ENCODE results near the gene SNURF.
"Not testable (repeated sequence)": the region's sequence is repeated elsewhere in the genome, so short reads cannot be mapped to it uniquely, and the experiment has no call there.

Gene SNURF, protein sequence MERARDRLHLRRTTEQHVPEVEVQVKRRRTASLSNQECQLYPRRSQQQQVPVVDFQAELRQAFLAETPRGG

GRCh38 chr15:24954783-24955530 is at the start of gene SNURF, which contains the start of gene SNRPN:
TSS of gene SNURF (plus strand) at chr15:24954987. CDS start at chr15:24955049, 62 bp downstream.
TSS of gene SNRPN (plus strand) at chr15:24954987. CDS start at chr15:24974454, 19,467 bp downstream.
- DNase-seq (ENCODE audit: low spot score), result peak; percentile 42

DNA sequence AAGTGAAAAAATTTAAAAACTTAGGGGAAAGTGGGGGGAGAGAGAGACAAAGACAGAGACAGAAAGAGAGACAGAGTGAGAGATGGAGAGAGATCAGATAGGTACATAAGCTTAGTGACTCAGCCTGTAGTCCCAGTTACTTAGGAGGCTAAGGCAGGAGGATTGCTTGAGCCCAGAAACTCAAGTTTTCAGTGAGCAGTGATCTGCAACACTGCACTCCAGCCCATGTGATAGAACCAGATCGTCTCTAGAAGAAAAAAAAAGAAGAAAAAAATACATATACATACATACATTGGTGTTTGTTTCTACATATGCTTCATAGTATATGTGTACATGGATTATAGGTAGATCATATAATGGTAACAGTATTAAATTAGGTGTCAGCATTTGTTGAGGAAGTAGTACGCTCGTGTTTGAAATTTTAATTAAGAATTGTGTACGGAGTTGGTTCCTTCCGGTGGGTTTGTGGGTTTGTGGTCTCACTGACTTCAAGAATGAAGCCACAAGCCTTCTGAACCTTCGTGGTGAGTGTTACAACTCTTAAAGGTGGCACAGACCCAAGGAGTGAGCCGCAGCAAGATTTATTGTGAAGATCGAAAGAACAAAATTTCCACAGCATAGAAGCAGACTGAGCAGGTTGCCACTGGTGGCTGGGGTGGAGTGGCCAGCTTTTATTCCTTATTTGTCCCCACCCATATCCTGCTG is 38.3 kb upstream of the SNURF start:
- no peak for DNase-seq (ENCODE audit: low spot score)

- no peak for DNase-seq (ENCODE audit: low spot score)
These were observed 37.4 kb upstream of the SNURF start for GRCh38 chr15:24917431-24917830.

- no peak for DNase-seq (ENCODE audit: low spot score)
These were observed 35.3 kb upstream of the SNURF start for GRCh38 chr15:24919446-24919845.

- not testable (repeated sequence) for DNase-seq (ENCODE audit: low spot score)
These were observed 32.0 kb upstream of the SNURF start for GRCh38 chr15:24922781-24923180.

GRCh38 chr15:24924153-24924552 is 30.6 kb upstream of the SNURF start:
- no peak for DNase-seq (ENCODE audit: low spot score)

- no peak for DNase-seq (ENCODE audit: low spot score)
These were observed 30.2 kb upstream of the SNURF start for GRCh38 chr15:24924621-24925020.

DNA sequence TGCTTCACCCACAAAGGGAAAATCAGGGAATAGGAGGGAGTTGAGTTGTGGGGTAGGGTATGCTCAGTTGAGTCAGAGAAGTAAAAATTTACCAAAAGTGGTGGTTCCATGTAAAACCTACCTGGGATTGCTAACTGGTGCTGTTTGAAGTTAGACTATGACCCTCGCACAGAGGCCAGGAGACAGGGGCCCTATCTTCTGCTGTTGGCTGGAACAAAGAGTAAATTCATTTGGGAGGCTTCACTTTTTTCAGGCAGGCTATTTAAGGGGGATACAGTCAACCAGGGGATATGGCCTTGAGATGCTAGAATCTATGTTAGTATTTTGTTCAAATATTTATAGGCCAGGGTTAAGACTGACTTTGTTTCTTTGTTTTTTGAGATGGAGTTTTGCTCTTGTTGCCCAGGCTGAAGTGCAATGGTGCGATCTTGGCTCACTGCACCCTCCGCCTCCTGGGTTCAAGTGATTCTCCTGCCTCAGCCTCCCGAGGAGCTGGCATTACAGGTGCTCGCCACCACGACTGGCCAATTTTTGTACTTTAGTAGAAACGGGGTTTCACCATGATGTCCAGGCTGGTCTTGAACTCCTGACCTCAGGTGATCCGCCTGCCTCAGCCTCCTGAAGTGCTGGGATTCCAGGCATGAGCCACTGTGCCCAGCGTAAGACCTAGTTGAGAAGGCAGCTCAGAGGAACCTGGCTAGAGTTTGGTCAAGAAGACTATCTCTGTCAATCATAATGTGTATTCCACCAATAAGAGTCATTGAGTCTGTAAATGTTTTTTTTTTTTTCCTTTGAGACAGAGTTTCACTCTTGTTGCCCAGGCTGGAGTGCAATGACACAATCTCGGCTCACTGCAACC is 22.7 kb upstream of the SNURF start:
- not testable (repeated sequence) for DNase-seq (ENCODE audit: low spot score)

GRCh38 chr15:24933716-24934115 is 21.1 kb upstream of the SNURF start:
- DNase-seq (ENCODE audit: low spot score), result no peak

DNA sequence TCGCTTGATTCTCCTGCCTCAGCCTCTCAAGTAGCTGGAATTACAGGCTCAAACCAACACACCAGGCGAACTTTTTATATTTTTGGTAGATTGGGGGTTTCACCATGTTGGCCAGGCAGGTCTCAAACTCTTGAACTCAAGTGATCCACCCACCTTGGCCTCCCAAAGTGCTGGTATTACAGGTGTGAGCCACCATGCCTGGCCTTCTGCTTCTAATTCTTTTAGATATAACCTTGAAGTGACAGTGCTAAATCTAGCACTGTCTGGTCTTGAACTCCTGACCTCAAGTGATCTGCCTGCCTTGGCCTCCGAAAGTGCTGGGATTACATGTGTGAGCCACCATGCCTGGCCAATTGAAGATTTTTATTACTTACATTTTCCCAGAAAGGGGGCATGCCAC is 16.6 kb upstream of the SNURF start:
- DNase-seq (ENCODE audit: low spot score), result not testable (repeated sequence)

GRCh38 chr15:24940236-24940635 is 14.6 kb upstream of the SNURF start:
- DNase-seq (ENCODE audit: low spot score), result no peak

DNA sequence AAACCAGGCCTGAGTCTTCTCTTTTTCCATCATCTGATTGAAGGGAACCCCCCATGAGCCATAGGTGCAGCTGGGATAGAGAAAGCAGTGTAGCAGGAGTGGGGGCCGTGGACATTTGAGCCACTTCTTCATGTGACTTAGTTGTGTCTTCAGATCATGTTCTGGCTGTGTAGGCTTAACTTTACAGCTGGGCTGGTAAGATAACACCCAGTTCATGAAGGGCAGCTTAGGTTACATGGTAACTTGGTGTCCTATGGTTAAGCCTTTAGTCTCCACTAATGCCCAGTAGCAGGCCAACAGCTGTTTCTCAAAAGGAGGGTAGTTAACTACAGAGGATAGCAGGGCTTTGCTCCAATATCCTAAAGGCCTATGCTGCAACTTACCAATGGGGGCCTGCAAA is 11.4 kb upstream of the SNURF start:
- no peak for DNase-seq (ENCODE audit: low spot score)

DNA sequence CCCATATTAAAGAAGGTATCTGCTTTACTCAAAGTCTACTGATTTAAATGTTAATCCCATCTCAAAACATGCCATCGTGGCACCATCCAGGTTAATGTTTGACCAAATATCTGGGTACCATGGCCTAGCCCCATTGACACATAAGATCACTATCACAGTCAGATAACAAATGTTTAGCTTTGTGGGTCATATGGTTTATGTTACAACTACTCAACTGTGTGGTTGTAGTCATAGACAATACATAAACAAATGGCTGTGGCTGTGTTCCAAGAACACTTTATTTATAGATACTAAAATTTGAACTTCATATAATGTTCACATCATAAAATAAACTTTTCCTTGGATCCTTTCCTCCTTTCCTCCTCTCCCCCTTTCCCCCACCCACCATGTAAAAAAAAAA is 9.8 kb upstream of the SNURF start:
- no peak for DNase-seq (ENCODE audit: low spot score)

- DNase-seq (ENCODE audit: low spot score), result no peak
These were observed 9.1 kb upstream of the SNURF start for GRCh38 chr15:24945711-24946110.

DNA sequence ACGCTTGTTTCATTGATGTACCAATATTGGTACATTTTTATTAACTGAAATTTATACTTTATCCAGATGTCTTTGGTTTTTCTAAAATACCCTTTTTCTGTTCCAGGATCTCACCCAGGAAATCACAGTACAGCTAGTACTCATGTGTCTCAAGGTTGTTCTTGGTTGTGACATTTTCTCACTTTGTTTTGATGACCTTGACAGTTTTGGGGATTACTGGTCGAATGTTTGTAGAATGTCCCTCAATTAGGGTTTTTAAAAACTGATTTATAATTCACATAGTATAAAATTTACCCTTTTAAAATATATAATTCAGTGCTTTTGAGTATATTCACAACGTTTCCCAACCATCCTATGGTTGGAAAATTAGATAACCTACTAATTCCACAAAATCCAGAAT is 6.3 kb upstream of the SNURF start:
- DNase-seq (ENCODE audit: low spot score), result no peak

- DNase-seq (ENCODE audit: low spot score), result peak; percentile 4
These were observed 739 bp downstream of the SNURF start for GRCh38 chr15:24955531-24955921.

DNA sequence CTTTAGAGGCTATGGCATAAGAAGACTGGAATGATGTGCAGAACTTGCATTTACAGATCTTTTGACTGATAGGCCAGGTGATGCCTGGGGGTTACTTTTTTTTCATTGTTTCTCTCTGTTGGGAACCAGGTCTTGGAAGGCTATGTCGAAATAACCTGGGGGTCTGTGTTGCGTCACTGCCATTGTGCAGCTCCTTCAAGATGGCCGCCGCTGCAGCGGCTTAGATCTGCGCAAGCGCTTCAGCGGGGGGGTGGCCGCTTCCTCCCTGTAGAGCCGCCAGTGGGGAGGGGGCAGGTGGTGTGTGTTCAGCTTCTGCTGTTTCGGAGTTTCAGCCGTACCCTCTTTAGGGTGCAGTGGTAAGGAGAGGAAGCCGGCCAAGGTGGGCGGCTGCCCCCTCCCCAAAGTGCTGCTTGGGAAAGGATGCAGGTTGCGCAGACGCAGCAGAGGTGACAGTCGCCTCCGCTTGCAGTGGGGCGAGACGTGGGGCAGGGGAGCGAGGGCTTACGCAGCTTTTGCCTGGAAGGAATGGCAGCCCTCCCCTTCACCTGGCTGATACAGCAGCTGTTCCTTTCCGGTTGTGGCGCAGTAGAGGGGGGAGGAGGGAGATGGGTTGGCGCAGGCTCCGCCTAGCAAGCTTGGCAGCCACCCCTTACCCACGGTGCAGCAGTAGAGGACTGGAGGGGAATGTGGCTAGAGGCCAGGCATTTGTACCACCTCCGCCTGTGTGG is 1.5 kb downstream of the SNURF start:
- DNase-seq (ENCODE audit: low spot score), result peak; percentile 68

DNA sequence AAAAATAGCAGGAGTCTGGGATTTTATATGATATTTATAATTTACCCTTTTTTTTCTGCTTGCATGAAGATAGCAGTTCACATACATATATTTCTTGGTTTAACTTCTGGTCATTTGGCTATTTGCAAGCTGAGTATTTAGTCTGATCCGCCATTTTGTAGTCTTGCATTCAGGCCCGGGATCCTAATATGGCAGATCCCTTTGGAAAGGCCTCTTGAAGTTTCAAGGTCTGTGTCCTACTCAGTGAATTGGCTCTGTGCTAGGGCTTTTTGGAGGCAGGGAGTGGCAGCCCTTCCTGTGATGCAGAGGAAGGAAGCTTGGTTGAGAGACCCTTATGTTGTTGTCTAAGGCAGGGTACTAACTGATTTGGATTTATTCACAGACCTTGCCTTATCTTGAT is 2.9 kb downstream of the SNURF start:
- no peak for DNase-seq (ENCODE audit: low spot score)

DNA sequence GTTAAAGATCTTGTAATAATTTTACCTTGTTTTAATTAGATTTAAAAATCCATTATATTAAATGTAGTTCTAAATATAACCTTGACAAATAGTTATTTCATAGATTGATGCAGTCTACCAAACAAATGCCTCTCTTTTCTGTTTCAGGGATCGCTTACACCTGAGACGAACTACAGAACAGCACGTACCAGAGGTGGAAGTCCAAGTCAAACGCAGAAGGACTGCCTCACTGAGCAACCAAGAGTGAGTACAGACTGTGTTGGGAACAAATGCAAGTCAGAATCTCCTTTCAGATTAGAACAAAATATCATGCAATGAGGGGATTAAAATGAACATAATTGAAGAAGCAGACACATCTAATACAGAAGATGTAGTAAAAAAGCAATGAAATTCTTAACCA is 7.2 kb downstream of the SNURF start:
- DNase-seq (ENCODE audit: low spot score), result no peak

DNA sequence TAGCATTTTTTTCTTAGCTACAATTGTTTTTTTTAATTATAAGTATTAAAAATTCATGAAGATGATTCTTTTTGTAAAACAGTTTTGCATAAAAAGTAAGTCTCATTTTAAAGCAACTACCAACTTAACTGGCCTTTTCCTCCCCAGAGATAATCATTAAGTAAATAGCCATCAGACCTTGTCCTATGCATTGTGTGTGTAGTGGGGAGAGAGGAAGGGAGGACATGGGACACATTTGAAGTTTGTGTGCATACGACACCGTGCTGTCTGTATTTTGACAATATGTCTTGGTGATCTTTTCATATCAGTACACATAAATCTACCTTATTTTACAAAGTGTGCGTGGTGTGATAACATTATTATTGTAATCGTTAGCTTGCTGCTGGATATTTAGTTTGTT is 8.1 kb downstream of the SNURF start:
- no peak for DNase-seq (ENCODE audit: low spot score)

DNA sequence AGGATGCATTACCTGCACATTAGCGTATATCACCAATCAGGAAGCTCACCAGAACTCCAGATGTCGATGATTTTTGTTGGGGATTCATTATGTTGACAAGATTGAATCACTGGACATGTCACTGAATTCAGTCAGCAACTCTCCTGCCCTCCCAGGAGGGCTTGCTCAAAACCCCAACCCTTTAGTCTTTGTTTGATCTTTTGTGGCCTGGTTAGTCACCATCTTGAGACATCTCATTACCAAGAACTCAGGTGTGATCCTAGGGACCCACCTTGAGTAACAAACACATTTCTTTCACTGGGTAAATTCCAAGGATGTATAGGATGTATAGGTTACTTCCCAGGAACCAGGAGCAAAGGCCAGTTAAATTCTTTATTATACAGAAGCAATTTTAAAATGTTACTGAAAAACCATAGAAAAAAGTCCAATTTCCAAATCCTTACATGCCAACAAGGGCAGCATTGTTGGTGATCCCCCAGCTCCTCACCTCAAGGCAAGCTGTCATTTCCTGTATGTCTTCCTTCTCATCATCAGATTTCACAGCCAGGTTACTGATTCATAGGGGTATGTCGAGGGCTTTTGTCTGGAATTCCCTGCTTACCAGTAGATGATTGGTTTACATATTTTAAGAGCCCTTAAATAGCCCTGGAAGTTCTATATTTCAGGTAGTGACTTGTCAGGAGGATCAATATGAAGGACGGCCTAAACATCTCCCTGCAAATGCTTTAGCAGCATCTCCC is 11.7 kb downstream of the SNURF start:
- no peak for DNase-seq (ENCODE audit: low spot score)

Measured in germinal center (tissue), 1 donor.